ENCODE data around the gene IMP4. TPM values are rescaled to one million over a fixed set of nuclear protein-coding genes. Genes with fewer than 3 reads are reported as not detected.
A peak's percentile ranks its signal among the peaks of the same experiment; 100 is the strongest.

The IMP4 gene
- total RNA-seq, 1 donor: 55.6 TPM

- Histone ChIP-seq H3K4me1 (ENCODE audit: insufficient read depth, low read length) (peaks cover 3% of the 10 kb centered on the region), H3K4me3 (ENCODE audit: low read length) (no peak overlapping the region), H3K9me3 (ENCODE audit: low read depth, low read length) (no peaks in the 10 kb centered on the region), H3K27me3 (ENCODE audit: insufficient read depth, low read length) (no peaks in the 10 kb centered on the region)
Measured at GRCh38 chr2:130363479-130363878, 20.8 kb downstream of the IMP4 start.

GRCh38 chr2:130365075-130365474 lies 22.4 kb downstream of the IMP4 start:
- H3K9me3 ChIP-seq (ENCODE audit: low read depth, low read length): no peaks in the 10 kb centered on the region
- no peak overlapping the region for H3K4me3 ChIP-seq (ENCODE audit: low read length)
- H3K4me1 ChIP-seq (ENCODE audit: insufficient read depth, low read length): peaks cover 17% of the 10 kb centered on the region
- H3K27me3 ChIP-seq (ENCODE audit: insufficient read depth, low read length): no peaks in the 10 kb centered on the region

GRCh38 chr2:130365963-130366362 lies 23.3 kb downstream of the IMP4 start:
- no peaks in the 10 kb centered on the region for H3K9me3 ChIP-seq (ENCODE audit: low read depth, low read length)
- H3K4me1 ChIP-seq (ENCODE audit: insufficient read depth, low read length): peaks cover 26% of the 10 kb centered on the region
- H3K4me3 ChIP-seq (ENCODE audit: low read length): no peak overlapping the region
- no peaks in the 10 kb centered on the region for H3K27me3 ChIP-seq (ENCODE audit: insufficient read depth, low read length)

GRCh38 chr2:130366720-130367119 lies 24.0 kb downstream of the IMP4 start:
- no peak overlapping the region for H3K4me3 ChIP-seq (ENCODE audit: low read length)
- H3K27me3 ChIP-seq (ENCODE audit: insufficient read depth, low read length): no peaks in the 10 kb centered on the region
- peaks cover 34% of the 10 kb centered on the region for H3K4me1 ChIP-seq (ENCODE audit: insufficient read depth, low read length)
- no peaks in the 10 kb centered on the region for H3K9me3 ChIP-seq (ENCODE audit: low read depth, low read length)

- Histone ChIP-seq H3K9me3 (ENCODE audit: low read depth, low read length) (no peaks in the 10 kb centered on the region), H3K4me1 (ENCODE audit: insufficient read depth, low read length) (peaks cover 46% of the 10 kb centered on the region), H3K27me3 (ENCODE audit: insufficient read depth, low read length) (no peaks in the 10 kb centered on the region), H3K4me3 (ENCODE audit: low read length) (no peak overlapping the region)
Measured at GRCh38 chr2:130368786-130369185, 26.1 kb downstream of the IMP4 start.

- Histone ChIP-seq H3K4me1 (ENCODE audit: insufficient read depth, low read length) (peaks cover 52% of the 10 kb centered on the region), H3K9me3 (ENCODE audit: low read depth, low read length) (no peaks in the 10 kb centered on the region), H3K27me3 (ENCODE audit: insufficient read depth, low read length) (no peaks in the 10 kb centered on the region), H3K4me3 (ENCODE audit: low read length) (no peak overlapping the region)
Measured at GRCh38 chr2:130369311-130369964, 26.7 kb downstream of the IMP4 start.

GRCh38 chr2:130369965-130370341 lies 27.3 kb downstream of the IMP4 start:
- Histone ChIP-seq H3K27me3 (ENCODE audit: insufficient read depth, low read length) (no peaks in the 10 kb centered on the region), H3K4me3 (ENCODE audit: low read length) (no peak overlapping the region), H3K4me1 (ENCODE audit: insufficient read depth, low read length) (peaks cover 57% of the 10 kb centered on the region), H3K9me3 (ENCODE audit: low read depth, low read length) (no peaks in the 10 kb centered on the region)

GRCh38 chr2:130370490-130370889 lies 27.8 kb downstream of the IMP4 start:
- H3K9me3 ChIP-seq (ENCODE audit: low read depth, low read length): no peaks in the 10 kb centered on the region
- H3K4me1 ChIP-seq (ENCODE audit: insufficient read depth, low read length): peaks cover 61% of the 10 kb centered on the region
- H3K4me3 ChIP-seq (ENCODE audit: low read length): no peak overlapping the region
- H3K27me3 ChIP-seq (ENCODE audit: insufficient read depth, low read length): no peaks in the 10 kb centered on the region

GRCh38 chr2:130371723-130372054 lies 29.0 kb downstream of the IMP4 start:
- peak overlapping the region; percentile 72 for H3K4me3 ChIP-seq (ENCODE audit: low read length)

GRCh38 chr2:130372055-130372832 lies 29.5 kb downstream of the IMP4 start:
- Histone ChIP-seq H3K4me1 (ENCODE audit: insufficient read depth, low read length) (peaks cover 78% of the 10 kb centered on the region), H3K27me3 (ENCODE audit: insufficient read depth, low read length) (no peaks in the 10 kb centered on the region)

More at GRCh38 chr2:130371723-130372054, 29.0 kb downstream of the IMP4 start:
- peaks cover 73% of the 10 kb centered on the region for H3K4me1 ChIP-seq (ENCODE audit: insufficient read depth, low read length)
- no peaks in the 10 kb centered on the region for H3K9me3 ChIP-seq (ENCODE audit: low read depth, low read length)
- H3K27me3 ChIP-seq (ENCODE audit: insufficient read depth, low read length): no peaks in the 10 kb centered on the region

GRCh38 chr2:130372833-130373807 lies 30.4 kb downstream of the IMP4 start:
- Histone ChIP-seq H3K4me3 (ENCODE audit: low read length) (peak overlapping the region; percentile 72), H3K4me1 (ENCODE audit: insufficient read depth, low read length) (peaks cover 83% of the 10 kb centered on the region), H3K27me3 (ENCODE audit: insufficient read depth, low read length) (no peaks in the 10 kb centered on the region), H3K9me3 (ENCODE audit: low read depth, low read length) (no peaks in the 10 kb centered on the region)

More at GRCh38 chr2:130372055-130372832, 29.5 kb downstream of the IMP4 start:
- Histone ChIP-seq H3K4me3 (ENCODE audit: low read length) (peak overlapping the region; percentile 72), H3K9me3 (ENCODE audit: low read depth, low read length) (no peaks in the 10 kb centered on the region)

- no peak overlapping the region for H3K4me3 ChIP-seq (ENCODE audit: low read length)
Measured at GRCh38 chr2:130373808-130374365, 31.2 kb downstream of the IMP4 start.

GRCh38 chr2:130374587-130375290 lies 32.0 kb downstream of the IMP4 start:
- peaks cover 69% of the 10 kb centered on the region for H3K4me1 ChIP-seq (ENCODE audit: insufficient read depth, low read length)
- H3K4me3 ChIP-seq (ENCODE audit: low read length): no peak overlapping the region
- no peaks in the 10 kb centered on the region for H3K27me3 ChIP-seq (ENCODE audit: insufficient read depth, low read length)
- H3K9me3 ChIP-seq (ENCODE audit: low read depth, low read length): no peaks in the 10 kb centered on the region

More at GRCh38 chr2:130373808-130374365, 31.2 kb downstream of the IMP4 start:
- H3K4me1 ChIP-seq (ENCODE audit: insufficient read depth, low read length): peaks cover 76% of the 10 kb centered on the region
- H3K27me3 ChIP-seq (ENCODE audit: insufficient read depth, low read length): no peaks in the 10 kb centered on the region
- H3K9me3 ChIP-seq (ENCODE audit: low read depth, low read length): no peaks in the 10 kb centered on the region
